ENCODE measurements around the gene FLOT1. TPM values are rescaled to one million over a fixed set of nuclear protein-coding genes. Genes with fewer than 3 reads are reported as not detected.
A peak's percentile ranks its signal among the peaks of the same experiment; 100 is the strongest.

FLOT1 gene
- total and polyA plus RNA-seq, 2 of the 13 experiments (the other 11 are each of a cell fraction or from before 2014, with no cell fraction given), result 82.3 to 130 TPM

- TF ChIP-seq KIAA2018 (CRISPR knock-in tag; IDR thresholded peaks at IDR 0.05; ENCODE audit: borderline replicate concordance) (peak; percentile 86; the same call in 1 of the 2 replicates), NFYB (CRISPR knock-in tag; IDR thresholded peaks at IDR 0.05) (peak; percentile 49; the same call in 1 of the 2 replicates), ZNF317 (CRISPR knock-in tag; IDR thresholded peaks at IDR 0.05) (no peak; the same call in none of the 2 replicates), IRF9 (CRISPR knock-in tag; IDR thresholded peaks at IDR 0.05; ENCODE audit: borderline replicate concordance) (peak; percentile 79), ESRRA (CRISPR knock-in tag; IDR thresholded peaks at IDR 0.05; ENCODE audit: low read depth) (peak; percentile 82), ZMYM4 (CRISPR knock-in tag; IDR thresholded peaks at IDR 0.05) (peak; percentile 52; the same call in 1 of the 2 replicates), SIX4 (CRISPR knock-in tag; IDR thresholded peaks at IDR 0.05) (peak; percentile 49; the same call in 1 of the 2 replicates), TCF7L2 (IDR thresholded peaks at IDR 0.05; ENCODE audit: low read depth, low read length) (no peak), MLLT10 (CRISPR knock-in tag; IDR thresholded peaks at IDR 0.05) (no peak), NFKBIZ (CRISPR knock-in tag; IDR thresholded peaks at IDR 0.05) (peak; percentile 89), DR1 (CRISPR knock-in tag; IDR thresholded peaks at IDR 0.05) (peak; percentile 76; the same call in 1 of the 2 replicates), ASH2L (IDR thresholded peaks at IDR 0.05; ENCODE audit: insufficient read length, low read depth, low read length) (peak; percentile 88), ZBTB8A (CRISPR knock-in tag; IDR thresholded peaks at IDR 0.05; ENCODE audit: borderline replicate concordance, low read depth) (peak; percentile 77), AFF4 (CRISPR knock-in tag; IDR thresholded peaks at IDR 0.05) (peak; percentile 67; the same call in 1 of the 2 replicates), ZFP41 (CRISPR knock-in tag; IDR thresholded peaks at IDR 0.05; ENCODE audit: borderline replicate concordance) (peak; percentile 47), KAT2B (IDR thresholded peaks at IDR 0.05; ENCODE audit: borderline replicate concordance, low read depth, low read length) (no peak)
Measured at GRCh38 chr6:30742316-30743098, at the start of gene FLOT1 (continued).
